ENCODE data around the gene PWWP2B.

DNA sequence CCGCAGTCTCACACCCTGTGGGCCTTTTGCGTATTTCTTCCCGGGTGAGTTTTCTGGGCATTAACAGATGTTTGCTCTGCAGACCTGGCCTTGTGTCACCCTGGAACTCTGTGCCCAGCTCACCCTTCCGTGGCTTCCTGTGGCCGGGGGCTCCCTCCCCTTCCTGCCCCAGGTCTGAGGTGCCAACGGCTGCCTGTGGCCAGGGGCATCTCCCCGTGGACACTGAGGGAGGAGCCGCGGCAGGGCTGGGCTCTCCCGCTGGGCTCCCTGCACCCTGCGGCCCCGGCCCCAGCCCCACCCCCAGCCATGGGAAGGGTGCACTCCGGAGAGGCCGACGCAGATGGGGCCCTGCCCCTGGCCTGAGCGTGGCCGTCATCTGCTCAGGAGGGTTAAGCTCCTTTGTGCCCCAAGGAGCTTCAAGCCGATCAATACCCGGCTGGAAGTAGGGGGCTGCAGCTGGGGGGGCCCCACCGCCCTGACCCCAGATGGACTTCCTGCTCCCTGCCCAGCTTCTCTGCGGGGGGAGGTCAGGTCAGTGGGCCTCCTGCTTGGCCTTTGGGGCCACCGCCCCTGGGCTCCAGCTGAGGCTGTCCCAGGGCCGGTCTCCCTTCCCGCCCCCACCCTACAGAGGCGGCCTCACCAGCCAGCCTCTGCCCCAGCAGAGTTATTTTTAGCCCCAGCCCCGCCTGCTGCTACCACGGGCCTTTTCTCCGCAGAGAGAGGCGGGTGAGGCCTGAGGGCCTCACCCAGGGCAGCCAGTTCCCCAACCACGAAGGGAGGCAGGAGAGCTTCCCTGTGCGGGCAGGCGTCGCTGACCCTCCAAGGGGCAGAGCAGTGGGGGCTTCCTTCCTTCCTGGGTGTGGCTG lies 24.2 kb downstream of the PWWP2B start:
- TF ChIP-seq, protein P1, sequence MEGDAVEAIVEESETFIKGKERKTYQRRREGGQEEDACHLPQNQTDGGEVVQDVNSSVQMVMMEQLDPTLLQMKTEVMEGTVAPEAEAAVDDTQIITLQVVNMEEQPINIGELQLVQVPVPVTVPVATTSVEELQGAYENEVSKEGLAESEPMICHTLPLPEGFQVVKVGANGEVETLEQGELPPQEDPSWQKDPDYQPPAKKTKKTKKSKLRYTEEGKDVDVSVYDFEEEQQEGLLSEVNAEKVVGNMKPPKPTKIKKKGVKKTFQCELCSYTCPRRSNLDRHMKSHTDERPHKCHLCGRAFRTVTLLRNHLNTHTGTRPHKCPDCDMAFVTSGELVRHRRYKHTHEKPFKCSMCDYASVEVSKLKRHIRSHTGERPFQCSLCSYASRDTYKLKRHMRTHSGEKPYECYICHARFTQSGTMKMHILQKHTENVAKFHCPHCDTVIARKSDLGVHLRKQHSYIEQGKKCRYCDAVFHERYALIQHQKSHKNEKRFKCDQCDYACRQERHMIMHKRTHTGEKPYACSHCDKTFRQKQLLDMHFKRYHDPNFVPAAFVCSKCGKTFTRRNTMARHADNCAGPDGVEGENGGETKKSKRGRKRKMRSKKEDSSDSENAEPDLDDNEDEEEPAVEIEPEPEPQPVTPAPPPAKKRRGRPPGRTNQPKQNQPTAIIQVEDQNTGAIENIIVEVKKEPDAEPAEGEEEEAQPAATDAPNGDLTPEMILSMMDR (conservative IDR thresholded peaks at IDR 0.05 in 1 of 2, IDR thresholded peaks at IDR 0.05 in 1 of 2; ENCODE audit: extremely low read depth in 1 of 2, insufficient read depth in 1 of 2, low read depth in 1 of 2, low read length in 2 of 2): no peak
- no peak for TF ChIP-seq EZH2 (IDR thresholded peaks at IDR 0.05; ENCODE audit: borderline replicate concordance, low read length)

Measured in mammary epithelial cell (primary cell).